ENCODE data around the gene CHFR.
"Not testable (repeated sequence)": the region's sequence is repeated elsewhere in the genome, so short reads cannot be mapped to it uniquely, and the experiment has no call there.

CHFR gene

DNA sequence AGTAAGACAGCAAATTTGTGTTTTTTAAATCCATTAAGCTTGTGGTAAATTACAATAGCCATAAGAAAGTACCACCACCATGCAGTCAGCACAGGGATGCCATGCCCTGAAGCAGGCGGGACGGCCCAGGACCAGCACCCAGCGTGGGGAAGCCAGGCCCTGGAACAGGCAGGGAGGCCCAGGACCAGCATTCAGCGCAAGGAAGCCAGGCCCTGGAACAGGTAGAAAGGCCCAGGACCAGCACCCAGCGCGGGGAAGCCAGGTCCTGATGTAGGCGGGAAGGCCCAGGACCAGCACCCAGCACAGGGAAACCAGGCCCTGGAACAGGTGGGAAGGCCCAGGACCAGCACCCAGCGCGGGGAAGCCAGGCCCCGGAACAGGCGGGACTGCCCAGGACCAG lies 13.2 kb downstream of the CHFR start:
- no peak for DNase-seq

DNA sequence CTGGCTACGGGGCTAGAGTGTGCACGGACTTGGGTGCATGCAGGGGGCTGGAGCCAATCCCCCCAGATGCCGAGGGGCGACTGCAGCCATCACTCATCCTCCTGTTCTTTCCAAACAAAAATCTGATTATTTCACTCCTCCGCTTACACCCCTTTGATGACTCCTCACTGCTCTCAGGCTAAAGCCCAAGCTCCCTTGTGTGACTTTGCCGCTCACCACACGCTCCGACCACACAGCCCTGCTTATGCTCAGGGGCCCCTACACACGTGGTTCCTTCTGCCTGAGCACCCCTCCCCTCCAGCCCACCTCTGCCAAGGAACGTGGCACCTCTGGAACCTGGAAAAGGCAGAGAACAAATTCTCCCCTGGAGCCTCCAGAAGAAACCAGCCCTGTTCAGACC lies 13.7 kb downstream of the CHFR start:
- no peak for DNase-seq

DNA sequence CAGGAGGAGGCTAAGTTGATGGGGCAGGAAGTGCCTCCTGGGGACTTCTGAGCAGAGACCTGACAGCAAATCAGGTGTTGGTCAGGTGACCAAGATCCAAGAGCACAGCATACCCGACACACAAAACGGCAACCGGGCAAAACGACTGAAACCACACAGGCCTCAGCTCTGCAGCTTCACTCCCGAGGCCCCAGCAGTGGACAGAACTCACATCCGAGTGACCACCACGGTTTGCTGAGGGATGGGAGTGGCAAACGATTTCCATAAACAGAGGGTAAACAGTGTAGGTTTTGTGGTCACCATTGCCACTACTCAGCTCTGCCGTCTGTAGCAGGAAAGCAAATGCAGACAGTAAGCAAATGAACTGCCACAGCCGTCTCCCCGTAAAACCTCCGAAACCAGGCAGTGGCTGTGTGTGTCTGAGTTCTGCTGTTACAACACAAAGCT lies 14.4 kb downstream of the CHFR start:
- DNase-seq: no peak

DNA sequence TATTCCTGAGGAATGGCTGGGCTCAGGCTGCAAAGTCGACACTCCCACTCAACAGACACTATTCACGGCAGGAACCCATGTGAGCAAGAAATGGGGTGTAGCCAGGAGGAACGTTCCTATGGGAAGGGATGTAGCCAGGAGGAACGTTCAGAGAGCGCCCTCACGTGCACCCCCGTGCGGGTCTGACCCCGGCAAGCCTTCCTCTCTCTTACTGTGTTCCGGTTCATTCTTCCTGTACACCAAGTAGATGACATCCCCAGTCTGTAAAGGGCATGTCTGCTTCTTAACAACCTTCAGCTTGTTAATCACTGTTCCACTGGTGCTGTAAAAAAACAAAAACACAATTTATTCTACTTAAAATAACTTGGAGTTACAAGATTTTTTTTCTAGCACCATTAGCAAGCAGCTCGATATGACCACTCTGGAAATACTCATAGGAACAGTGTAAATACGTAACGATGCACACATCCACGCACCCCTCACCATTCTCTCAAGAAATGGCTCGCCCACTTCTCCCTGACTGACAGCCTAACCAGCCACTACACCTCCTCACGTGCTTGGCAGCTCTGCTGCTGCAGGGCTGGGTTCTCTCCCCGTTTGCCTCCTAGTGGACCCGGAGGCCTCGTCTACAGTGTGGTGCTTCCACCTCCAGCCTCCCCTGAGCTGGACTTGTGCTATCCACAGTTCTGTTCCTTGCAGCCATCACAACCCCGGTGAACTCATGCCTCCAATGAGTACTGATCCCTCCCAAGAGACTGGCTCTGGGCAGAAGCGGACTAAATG lies 15.1 kb downstream of the CHFR start:
- DNase-seq: no peak

DNA sequence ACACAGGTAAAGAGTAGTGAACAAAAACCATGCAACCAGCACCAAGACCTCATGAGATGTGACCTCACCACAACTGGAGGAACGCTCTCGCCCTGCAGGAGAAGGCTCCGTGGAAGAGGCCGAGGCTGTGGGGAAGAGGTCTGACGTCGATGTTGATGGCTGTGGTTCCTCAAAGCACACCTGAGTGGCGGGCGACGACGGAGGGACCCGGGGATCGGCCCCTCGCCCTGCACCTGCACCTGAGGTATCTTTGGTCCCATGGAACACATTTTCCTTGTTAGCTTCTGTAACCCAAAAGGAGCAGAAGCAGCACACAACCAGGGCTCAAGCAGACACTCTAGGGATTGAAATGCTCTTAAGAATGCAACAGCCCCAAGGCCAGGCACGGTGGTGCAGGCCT lies 17.9 kb downstream of the CHFR start:
- DNase-seq: no peak

DNA sequence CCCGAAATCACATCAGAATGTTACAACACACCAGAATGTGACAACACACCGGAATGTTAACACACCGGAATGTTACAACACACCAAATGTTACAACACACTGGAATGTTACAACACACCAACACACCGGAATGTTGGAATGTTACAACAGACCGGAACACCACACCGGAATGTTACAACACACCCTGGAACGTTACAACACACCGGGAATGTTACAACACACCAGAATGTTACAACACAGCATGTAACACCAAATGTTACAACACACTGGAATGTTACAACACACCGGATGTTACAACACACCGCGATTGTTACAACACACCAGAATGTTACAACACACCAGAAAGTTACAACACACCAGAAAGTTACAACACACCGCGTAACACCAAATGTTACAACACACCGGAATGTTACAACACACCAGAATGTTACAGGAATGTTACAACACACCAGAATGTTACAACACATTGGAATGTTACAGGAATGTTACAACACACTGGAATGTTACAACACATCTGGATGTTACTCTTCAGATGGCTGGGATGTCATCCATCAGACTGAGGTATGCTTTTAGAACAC lies 21.1 kb downstream of the CHFR start:
- DNase-seq: no peak

DNA sequence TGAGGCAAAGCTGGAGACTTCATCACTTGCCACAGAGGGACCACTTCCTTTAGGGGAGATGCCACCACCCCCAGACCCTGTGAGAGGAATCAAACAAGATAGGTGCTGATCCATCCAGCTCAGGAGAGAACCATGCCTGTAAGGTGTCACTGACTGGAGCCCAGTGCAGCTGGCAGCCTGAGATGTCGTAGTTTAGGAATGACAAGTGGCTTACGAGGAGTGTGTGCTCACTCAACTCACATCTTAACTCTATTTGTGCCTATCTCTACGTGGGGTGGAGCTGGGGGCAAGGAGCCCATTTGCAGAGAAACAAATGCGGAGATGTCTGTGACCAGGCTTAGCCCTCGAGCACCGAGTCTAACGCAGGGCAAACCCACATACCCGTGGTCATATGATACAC lies 25.8 kb downstream of the CHFR start:
- no peak for DNase-seq

DNA sequence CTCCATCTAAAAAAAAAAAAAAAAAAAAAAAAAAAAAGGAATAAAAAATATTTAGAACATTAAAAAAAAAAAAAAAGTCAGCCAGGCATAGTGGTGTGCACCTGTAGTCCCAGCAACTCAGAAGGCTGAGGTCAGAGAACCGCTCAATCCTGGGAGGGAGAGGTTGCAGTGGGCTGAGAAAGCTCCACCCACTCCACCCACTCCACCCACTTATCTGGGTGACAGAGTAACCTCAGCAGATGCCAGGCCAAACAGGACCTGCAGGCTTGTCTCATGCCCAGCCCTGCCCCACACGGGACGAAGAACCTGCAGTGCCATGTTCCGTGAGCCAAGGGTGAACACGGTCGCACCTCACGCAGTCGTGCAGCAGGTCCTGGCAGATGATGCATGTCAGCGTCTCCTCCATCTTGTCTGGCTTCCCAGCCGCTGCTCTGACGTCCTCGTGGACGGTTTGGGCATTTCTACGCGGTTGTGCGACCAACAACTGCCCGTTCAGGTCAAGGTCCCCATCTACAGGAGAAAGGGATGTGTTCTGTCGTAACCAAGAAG lies 28.6 kb downstream of the CHFR start:
- DNase-seq: no peak

DNA sequence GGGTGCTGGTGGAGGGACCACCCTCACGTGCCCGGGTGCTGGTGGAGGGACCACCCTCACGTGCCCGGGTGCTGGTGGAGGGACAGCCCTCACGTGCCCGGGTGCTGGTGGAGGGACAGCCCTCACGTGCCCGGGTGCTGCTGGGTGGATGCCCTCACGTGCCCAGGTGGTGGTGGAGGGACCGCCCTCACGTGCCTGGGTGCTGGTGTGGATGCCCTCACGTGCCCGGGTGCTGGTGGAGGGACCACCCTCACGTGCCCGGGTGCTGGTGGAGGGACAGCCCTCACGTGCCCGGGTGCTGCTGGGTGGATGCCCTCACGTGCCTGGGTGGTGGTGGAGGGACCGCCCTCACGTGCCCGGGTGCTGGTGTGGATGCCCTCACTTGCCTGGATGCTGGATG lies 30.4 kb downstream of the CHFR start:
- not testable (repeated sequence) for DNase-seq

DNA sequence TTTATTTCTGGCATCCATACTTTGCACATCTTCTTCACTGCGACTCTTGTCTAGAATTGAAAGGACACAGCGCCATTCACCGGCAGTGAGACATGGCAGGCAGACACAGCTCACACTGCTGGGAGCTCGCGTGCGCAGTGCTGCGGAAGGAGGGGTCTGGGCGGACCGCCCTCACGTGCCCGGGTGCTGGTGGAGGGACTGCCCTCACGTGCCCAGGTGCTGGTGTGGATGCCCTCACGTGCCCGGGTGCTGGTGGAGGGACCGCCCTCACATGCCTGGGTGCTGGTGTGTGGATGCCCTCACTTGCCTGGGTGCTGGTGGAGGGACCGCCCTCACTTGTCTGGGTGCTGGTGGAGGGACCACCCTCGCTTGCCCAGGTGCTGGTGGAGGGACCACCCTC lies 30.8 kb downstream of the CHFR start:
- DNase-seq: no peak

DNA sequence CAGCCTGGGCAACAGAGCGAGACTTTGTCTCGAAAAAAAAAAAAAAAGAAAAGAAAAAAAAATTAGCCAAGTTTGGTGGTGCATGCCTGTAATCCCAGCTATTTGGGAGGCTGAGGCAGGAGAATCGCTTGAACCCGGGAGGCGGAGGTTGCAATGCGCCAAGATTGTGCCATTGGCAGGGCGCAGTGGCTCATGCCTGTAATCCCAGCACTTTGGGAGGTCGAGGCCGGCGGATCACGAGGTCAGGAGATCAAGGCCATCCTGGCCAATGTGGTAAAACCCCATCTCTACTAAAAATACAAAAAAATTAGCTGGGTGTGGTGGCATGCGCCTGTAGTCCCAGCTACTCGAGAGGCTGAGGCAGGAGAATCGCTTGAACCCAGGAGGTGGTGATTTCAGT lies 32.2 kb downstream of the CHFR start:
- DNase-seq: not testable (repeated sequence)

DNA sequence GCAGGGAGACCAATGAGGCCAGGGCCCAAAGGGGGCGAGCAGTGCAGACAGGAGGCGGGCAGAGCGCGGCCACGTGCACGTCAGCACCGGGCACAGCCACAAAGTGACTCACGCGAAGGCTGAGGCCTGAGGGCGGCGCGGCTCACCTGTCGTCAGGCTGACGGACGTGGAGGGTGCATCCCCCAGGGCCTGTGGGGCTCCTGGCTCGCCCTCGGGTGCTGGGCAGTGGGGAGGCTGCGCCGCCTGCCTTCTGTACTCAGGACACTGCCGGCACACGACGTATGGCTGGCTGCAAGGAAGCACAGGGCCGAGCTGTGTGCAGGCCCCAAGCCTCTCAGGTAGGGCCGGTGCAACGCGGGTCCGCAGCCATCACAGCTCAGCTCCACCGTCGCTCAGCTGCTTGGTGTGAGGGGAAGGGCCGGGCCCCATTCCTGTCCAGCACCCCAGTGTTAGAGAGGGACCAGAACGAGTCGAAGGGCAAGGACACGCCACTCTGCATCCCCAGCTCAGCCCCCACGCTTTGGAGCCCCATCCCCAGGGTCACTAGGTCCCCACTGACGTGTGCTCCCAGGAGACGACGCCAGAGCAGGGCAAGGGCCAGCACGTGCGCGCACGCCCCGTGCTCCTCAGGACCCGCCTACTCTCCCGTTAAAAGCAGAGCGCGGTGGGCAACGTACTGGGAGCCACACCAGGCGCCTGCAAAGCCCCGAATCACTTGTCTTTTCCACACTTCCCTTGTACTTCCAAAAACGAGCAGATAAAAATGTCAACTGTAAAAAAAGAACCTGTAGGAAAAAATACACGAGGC lies 33.9 kb downstream of the CHFR start:
- DNase-seq: no peak

DNA sequence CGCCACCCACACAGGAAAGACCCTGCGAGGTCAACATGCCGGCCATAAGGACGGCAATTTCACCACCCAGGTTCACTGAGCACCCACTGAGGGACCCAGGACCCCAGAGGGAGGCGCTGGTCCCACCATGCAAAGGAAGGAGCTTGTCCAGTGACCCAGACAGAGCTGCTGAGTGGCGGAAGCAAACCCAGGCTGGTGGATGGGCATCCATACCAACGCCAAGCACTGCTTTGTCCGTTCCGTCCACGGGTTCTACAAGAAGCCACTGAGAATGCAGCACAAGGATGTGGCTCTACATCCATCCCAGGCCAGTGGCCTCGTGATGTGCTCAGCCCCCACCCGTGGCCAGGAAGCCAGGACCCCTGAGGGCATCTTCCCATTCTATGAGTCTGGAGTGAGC lies 34.9 kb downstream of the CHFR start:
- DNase-seq: no peak

DNA sequence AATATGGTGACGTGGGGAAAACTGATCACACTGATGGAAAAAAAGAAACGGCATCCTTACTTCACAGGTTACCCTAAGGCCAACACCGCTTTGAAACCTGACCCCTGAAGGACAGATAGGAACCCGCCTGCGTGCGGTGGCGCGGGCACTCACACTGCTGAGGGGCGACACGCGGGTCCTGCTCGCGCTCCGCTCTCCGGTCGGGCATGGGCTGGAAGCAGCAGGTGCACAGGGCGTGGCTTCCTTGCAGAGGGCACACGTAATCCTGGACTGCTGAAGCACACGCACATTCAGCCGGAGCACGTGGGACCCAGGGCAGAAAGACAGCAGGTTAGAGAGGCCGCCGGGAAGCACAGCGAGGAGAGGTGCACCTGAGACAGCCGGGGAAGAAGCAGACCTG lies 35.9 kb downstream of the CHFR start:
- no peak for DNase-seq

DNA sequence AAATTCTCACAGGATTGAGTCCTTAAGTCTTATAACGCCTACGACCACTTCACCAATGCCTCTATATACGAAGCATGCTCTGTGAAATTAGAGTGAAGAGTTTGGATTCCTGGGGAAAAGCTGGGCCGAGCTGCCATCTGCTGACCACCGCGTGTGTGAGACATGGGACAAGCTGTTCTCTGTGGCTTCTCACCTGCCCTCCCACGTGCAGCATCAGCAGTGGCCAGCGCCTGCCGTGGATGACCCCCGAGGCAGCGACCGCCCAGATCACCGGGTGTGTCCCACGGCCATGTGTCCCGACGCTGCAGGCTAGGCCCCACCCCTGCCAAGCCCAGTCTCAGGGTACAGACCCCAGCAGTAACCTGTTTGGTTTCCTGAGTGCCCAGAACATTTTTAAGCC lies 37.1 kb downstream of the CHFR start:
- no peak for DNase-seq

DNA sequence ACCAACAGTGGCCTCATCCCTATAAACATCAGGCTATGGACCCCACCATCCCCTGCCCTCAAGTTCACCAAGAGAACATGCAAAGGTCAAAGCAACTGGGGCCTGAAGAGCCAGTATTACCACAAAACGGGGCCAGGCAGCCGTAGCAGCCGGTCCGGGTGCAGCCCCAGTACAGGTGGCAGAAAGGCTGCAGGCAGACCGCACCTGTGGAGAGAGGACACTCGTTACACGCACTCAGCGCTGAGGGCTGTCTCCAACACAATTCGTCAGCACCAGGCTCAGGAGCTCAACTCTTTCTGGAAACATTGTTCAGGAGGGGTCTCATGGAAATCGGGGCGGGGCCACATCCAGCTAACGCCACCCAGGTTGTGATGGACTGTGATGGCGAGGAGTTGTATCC lies 38.9 kb downstream of the CHFR start:
- no peak for DNase-seq

DNA sequence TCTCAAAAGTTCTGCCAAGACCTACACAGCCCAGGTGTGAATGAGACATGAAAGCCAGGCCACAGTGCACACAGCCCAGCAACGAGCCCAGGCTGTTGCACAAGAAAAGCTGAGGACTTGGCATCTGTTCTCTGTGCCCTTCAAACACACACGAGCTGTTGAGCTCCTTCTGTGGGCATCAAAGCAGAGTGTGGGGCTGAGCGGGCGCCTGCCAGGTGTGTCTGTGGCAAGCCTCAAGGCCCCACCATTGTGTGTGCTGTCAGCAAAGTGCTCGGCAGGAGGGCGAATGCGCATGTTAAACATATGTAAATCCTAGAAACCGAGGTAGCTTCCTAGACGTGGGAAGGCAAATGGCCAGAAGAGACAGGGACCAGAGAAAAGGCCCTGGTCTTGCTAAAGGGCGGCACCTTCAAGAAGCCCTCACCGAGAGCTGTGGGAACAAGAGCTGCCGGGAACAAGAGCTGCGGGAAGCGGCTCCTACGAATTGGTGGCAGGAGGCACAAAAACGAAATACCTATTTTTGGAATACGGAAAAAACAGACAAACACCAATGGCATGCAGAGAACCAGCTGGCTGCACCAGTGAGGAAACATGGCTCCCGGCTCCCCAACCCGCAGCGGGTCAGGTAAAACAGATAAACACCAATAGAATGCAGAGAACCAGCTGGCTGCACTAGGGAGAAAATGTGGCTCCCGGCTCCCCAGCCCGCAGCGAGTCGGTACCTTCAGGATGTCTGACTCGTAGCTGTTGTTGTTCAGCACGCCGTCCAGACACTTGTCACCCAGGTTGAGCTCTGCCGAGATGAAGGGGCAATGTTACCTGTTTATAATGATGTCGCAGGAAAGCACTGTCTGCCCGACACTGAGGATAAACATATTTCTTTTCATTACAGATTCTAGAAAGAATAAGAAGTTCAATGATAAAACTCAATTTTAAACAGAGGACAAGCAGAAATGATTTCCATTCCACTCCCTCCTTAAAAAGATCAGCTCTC lies 39.7 kb downstream of the CHFR start:
- DNase-seq: no peak

DNA sequence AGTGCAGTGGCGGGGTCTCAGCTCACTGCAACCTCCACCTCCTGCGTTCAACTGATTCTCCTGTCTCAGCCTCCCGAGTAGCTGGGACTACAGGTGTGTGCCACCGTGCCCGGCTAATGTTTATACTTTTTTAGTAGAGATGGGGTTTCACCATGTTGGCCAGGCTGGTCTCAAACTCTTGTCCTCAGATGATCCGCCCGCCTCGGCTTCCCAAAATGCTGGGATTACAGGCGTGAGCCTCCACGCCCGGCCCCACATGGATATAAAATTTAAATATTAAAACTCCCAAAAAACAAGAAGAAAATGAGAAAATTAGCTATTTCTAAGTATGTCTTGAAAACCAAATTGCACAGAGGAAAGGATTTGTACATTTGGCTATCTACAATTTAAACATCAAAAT lies 42.7 kb downstream of the CHFR start:
- DNase-seq: not testable (repeated sequence)

DNA sequence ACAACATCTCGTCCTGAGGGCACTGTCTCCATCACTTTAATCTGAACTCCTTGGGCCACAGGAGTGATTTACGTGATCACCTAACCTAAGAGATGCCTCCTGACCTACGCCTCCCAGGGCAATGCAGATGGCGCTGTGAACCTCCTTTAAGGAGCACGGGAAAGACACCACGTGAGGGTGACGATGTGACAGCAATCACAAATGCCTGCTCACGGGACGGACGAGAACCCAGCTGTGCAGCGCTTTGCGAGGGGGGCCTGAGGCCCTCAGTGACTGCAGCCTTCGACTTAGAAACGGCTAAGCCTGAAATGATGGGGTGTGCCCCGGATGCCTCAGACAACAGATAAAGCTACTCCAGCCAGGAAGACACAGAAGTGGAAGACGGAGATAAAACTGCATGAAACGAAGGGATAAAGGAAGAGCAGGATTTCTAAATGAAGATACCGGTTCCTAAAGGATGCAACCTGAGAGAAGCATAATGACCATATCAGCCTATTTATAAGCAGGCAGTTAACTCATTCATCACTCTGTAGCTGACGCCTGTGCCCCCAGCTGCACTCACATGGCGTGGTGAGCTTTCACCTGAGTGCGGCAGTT lies 44.9 kb downstream of the CHFR start:
- DNase-seq: no peak

DNA sequence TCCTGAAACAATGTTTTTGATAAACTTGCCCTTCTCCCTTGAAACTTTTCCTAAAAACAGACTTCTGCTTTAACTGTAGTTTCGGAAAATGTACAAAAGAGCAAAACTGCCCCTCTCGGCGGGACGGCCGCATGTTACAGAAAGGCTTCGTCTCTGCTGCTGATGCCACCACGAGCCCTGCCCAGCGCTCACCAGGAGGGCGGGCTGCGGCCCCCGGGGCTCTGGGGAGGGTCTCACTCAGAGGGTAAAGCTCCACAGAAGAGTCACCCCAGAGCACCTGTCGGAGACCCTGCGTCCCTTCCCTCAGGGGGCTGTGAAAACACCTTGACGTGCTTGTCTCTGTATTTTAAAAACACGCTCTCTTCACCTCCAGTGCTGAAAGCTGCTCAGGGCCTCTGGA lies 46.3 kb downstream of the CHFR start:
- DNase-seq: no peak

DNA sequence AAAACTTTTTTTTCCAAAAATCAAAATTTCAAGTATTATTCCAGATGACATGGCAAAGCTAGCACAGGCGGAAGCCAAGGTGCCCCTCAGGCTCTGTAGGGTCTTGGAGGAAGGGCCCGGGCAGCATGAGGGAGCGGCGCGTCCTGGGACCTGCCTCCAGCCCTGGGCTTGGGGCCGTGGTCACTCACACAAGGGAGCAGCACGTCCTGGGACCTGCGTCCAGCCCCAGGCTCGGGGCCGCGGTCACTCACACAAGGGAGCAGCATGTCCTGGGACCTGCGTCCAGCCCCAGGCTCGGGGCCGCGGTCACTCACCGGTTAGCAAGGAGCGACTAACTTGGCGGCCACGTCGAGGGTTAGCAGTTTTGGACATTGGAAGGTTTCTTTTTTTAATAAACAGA lies 46.9 kb downstream of the CHFR start:
- no peak for DNase-seq
